Measurements from ENCODE around the gene SLC38A8.

Gene SLC38A8

GRCh38 chr16:84054271-84054670 is 11.7 kb upstream of the SLC38A8 start:
- Histone ChIP-seq H3K27ac (no peak overlapping the region), H3K27me3 (no peaks in the 10 kb centered on the region), H3K4me3 (ENCODE audit: low read depth in 1 of 2, low read length in 1 of 2) (no peak overlapping the region), H3K9me3 (no peaks in the 10 kb centered on the region), H3K4me1 (ENCODE audit: control insufficient read depth in 1 of 2, insufficient read depth in 1 of 2, low read depth in 1 of 2, low read length in 1 of 2) (no peaks in the 10 kb centered on the region), H3K36me3 (peaks cover 88% of the 10 kb centered on the region)
- no peak for TF ChIP-seq CTCF (IDR thresholded peaks at IDR 0.05)

GRCh38 chr16:84053237-84053636 is 10.6 kb upstream of the SLC38A8 start:
- Histone ChIP-seq H3K27ac (no peak overlapping the region), H3K4me3 (ENCODE audit: low read depth in 1 of 2, low read length in 1 of 2) (no peak overlapping the region), H3K27me3 (no peaks in the 10 kb centered on the region), H3K4me1 (ENCODE audit: control insufficient read depth in 1 of 2, insufficient read depth in 1 of 2, low read depth in 1 of 2, low read length in 1 of 2) (no peaks in the 10 kb centered on the region), H3K36me3 (peaks cover 87% of the 10 kb centered on the region), H3K9me3 (no peaks in the 10 kb centered on the region)
- TF ChIP-seq CTCF (IDR thresholded peaks at IDR 0.05): no peak

GRCh38 chr16:84052071-84052622 is 9.6 kb upstream of the SLC38A8 start:
- H3K4me3 ChIP-seq (ENCODE audit: low read depth in 1 of 2, low read length in 1 of 2): no peak overlapping the region

GRCh38 chr16:84050316-84050715 is 7.7 kb upstream of the SLC38A8 start:
- no peak overlapping the region for H3K4me3 ChIP-seq (ENCODE audit: low read depth in 1 of 2, low read length in 1 of 2)
- H3K4me1 ChIP-seq (ENCODE audit: control insufficient read depth in 1 of 2, insufficient read depth in 1 of 2, low read depth in 1 of 2, low read length in 1 of 2): no peaks in the 10 kb centered on the region
- no peak for TF ChIP-seq CTCF (IDR thresholded peaks at IDR 0.05)
- H3K27ac ChIP-seq: no peak overlapping the region
- peaks cover 58% of the 10 kb centered on the region for H3K36me3 ChIP-seq
- H3K9me3 ChIP-seq: no peaks in the 10 kb centered on the region
- peaks cover 4% of the 10 kb centered on the region for H3K27me3 ChIP-seq

More at GRCh38 chr16:84052071-84052622, 9.6 kb upstream of the SLC38A8 start:
- Histone ChIP-seq H3K36me3 (peaks cover 76% of the 10 kb centered on the region), H3K4me1 (ENCODE audit: control insufficient read depth in 1 of 2, insufficient read depth in 1 of 2, low read depth in 1 of 2, low read length in 1 of 2) (no peaks in the 10 kb centered on the region), H3K9me3 (no peaks in the 10 kb centered on the region), H3K27me3 (no peaks in the 10 kb centered on the region), H3K27ac (no peak overlapping the region)
- TF ChIP-seq CTCF (IDR thresholded peaks at IDR 0.05): no peak

GRCh38 chr16:84049403-84050060 is 6.9 kb upstream of the SLC38A8 start:
- Histone ChIP-seq H3K36me3 (peaks cover 50% of the 10 kb centered on the region), H3K27ac (no peak overlapping the region), H3K4me1 (ENCODE audit: control insufficient read depth in 1 of 2, insufficient read depth in 1 of 2, low read depth in 1 of 2, low read length in 1 of 2) (no peaks in the 10 kb centered on the region), H3K4me3 (ENCODE audit: low read depth in 1 of 2, low read length in 1 of 2) (no peak overlapping the region), H3K9me3 (no peaks in the 10 kb centered on the region), H3K27me3 (peaks cover 12% of the 10 kb centered on the region)
- TF ChIP-seq CTCF (IDR thresholded peaks at IDR 0.05): no peak
